ENCODE measurements around the gene PCDHB8. TPM values are rescaled to one million over a fixed set of nuclear protein-coding genes. Genes with fewer than 3 reads are reported as not detected.
"Not testable (repeated sequence)": the region's sequence is repeated elsewhere in the genome, so short reads cannot be mapped to it uniquely, and the experiment has no call there.

The PCDHB8 gene
- total RNA-seq, 1 donor from 2014 or later = 0.40 TPM

- DNase-seq (ENCODE audit: low read depth in 2 of 2) = not testable (repeated sequence)
Observed at GRCh38 chr5:141225421-141225820, 47.8 kb downstream of the PCDHB8 start.

Other genes with a start within 250 kb of the PCDHB8 start
- gene PCDHAC2, start 211.3 kb upstream of the PCDHB8 start, total RNA-seq = 0.20 and 0.22 TPM in 2 replicates
- not detected in 2 replicates for gene PCDHB1, start 126.4 kb upstream of the PCDHB8 start, total RNA-seq
- 1.3 and 2.2 TPM in 2 replicates for gene PCDHB2, start 83.2 kb upstream of the PCDHB8 start, total RNA-seq
- 0.22 and 0.60 TPM in 2 replicates for gene PCDHB3, start 77.3 kb upstream of the PCDHB8 start, total RNA-seq
- gene PCDHB4, start 56.0 kb upstream of the PCDHB8 start, total RNA-seq = 0.20 and 0.22 TPM in 2 replicates
- 0.87 and 1.8 TPM in 2 replicates for gene PCDHB5, start 42.6 kb upstream of the PCDHB8 start, total RNA-seq
- gene PCDHB6, start 27.7 kb upstream of the PCDHB8 start, total RNA-seq = under 0.01 and 0.20 TPM in 2 replicates
- gene PCDHB7, start 5.1 kb upstream of the PCDHB8 start, total RNA-seq = 0.44 and 2.4 TPM in 2 replicates
- 0.22 and 0.99 TPM in 2 replicates for gene PCDHB16, start 4.6 kb downstream of the PCDHB8 start, total RNA-seq
- gene PCDHB9, start 9.4 kb downstream of the PCDHB8 start, total RNA-seq = 0.22 and 0.40 TPM in 2 replicates
- gene PCDHB10, start 14.6 kb downstream of the PCDHB8 start, total RNA-seq = 0.44 and 1.8 TPM in 2 replicates
- gene PCDHB11, start 21.8 kb downstream of the PCDHB8 start, total RNA-seq = 0.44 and 1.8 TPM in 2 replicates
- 0.44 and 1.4 TPM in 2 replicates for gene PCDHB12, start 30.9 kb downstream of the PCDHB8 start, total RNA-seq
- gene PCDHB13, start 36.1 kb downstream of the PCDHB8 start, total RNA-seq = 0.87 and 2.6 TPM in 2 replicates
- gene PCDHB14, start 45.6 kb downstream of the PCDHB8 start, total RNA-seq = 1.1 and 1.4 TPM in 2 replicates
- 0.44 and 1.4 TPM in 2 replicates for gene PCDHB15, start 67.6 kb downstream of the PCDHB8 start, total RNA-seq
- under 0.01 and 0.20 TPM in 2 replicates for gene SLC25A2, start 126.3 kb downstream of the PCDHB8 start, total RNA-seq
- 56.7 and 63.5 TPM in 2 replicates for gene TAF7, start 143.0 kb downstream of the PCDHB8 start, total RNA-seq
- 0.40 and 0.44 TPM in 2 replicates for gene PCDHGA1, start 152.7 kb downstream of the PCDHB8 start, total RNA-seq
- gene PCDHGA2, start 161.0 kb downstream of the PCDHB8 start, total RNA-seq = 0.65 and 0.79 TPM in 2 replicates
- gene PCDHGA3, start 166.0 kb downstream of the PCDHB8 start, total RNA-seq = 0.40 and 0.44 TPM in 2 replicates
- 0.87 and 1.6 TPM in 2 replicates for gene PCDHGB1, start 172.3 kb downstream of the PCDHB8 start, total RNA-seq
- gene PCDHGA4, start 177.2 kb downstream of the PCDHB8 start, total RNA-seq = 2.0 TPM in 2 replicates
- gene PCDHGB2, start 182.2 kb downstream of the PCDHB8 start, total RNA-seq = 1.3 and 1.4 TPM in 2 replicates
- 0.44 and 0.60 TPM in 2 replicates for gene PCDHGA5, start 186.4 kb downstream of the PCDHB8 start, total RNA-seq
- gene PCDHGB3, start 192.5 kb downstream of the PCDHB8 start, total RNA-seq = 2.0 and 3.8 TPM in 2 replicates
- 1.7 and 2.4 TPM in 2 replicates for gene PCDHGA6, start 196.1 kb downstream of the PCDHB8 start, total RNA-seq
- gene PCDHGA7, start 205.0 kb downstream of the PCDHB8 start, total RNA-seq = 0.65 and 0.99 TPM in 2 replicates
- gene PCDHGB4, start 209.9 kb downstream of the PCDHB8 start, total RNA-seq = 8.3 and 10.1 TPM in 2 replicates
- 1.1 and 1.2 TPM in 2 replicates for gene PCDHGA8, start 214.8 kb downstream of the PCDHB8 start, total RNA-seq
- gene PCDHGB5, start 220.2 kb downstream of the PCDHB8 start, total RNA-seq = 7.4 and 9.5 TPM in 2 replicates
- 0.87 and 2.2 TPM in 2 replicates for gene PCDHGA9, start 225.0 kb downstream of the PCDHB8 start, total RNA-seq
- gene PCDHGB6, start 230.2 kb downstream of the PCDHB8 start, total RNA-seq = 1.3 and 2.4 TPM in 2 replicates
- gene PCDHGA10, start 235.2 kb downstream of the PCDHB8 start, total RNA-seq = 2.6 and 5.0 TPM in 2 replicates
- 4.1 and 6.2 TPM in 2 replicates for gene PCDHGB7, start 239.9 kb downstream of the PCDHB8 start, total RNA-seq
- gene PCDHGA11, start 243.3 kb downstream of the PCDHB8 start, total RNA-seq = 4.1 and 4.4 TPM in 2 replicates

All from lung microvascular endothelial cell (primary cell).